BJ (cell line): ENCODE results near the gene LYRM4. TPM values are rescaled to one million over a fixed set of nuclear protein-coding genes. Genes with fewer than 3 reads are reported as not detected.

Experiments
- CTCF ChIA-PET: fragments of 350-600 bp; formaldehyde crosslinking; extraction: SDS; loops from one replicate; lab custom pipeline; 2021; ENCODE audit warnings: antibody characterized with exemption, inconsistent platforms; lab: Yijun Ruan, JAX
- POLR2A ChIA-PET: fragments of 300-600 bp; sonication (Branson Sonifier 250); formaldehyde crosslinking; extraction: SDS; loops from one replicate; lab custom pipeline; 2021; ENCODE audit warnings: antibody characterized with exemption; lab: Charles Lee
- DNase-seq: peaks from one replicate; pipeline ENCODE4 v3.0.0-alpha.2; 2011; ENCODE audit warnings: low read depth
- H3K27me3 ChIP-seq: 2 replicates; pipeline ENCODE4 v1.6.0; 2011; ENCODE audit warnings: low read length; ENCODE audit not compliant: control insufficient read depth, insufficient read depth
- H3K36me3 ChIP-seq: 2 replicates; pipeline ENCODE4 v1.5.1; 2011; ENCODE audit warnings: low read length; ENCODE audit not compliant: control insufficient read depth, insufficient read depth
- H3K4me3 ChIP-seq: 2 replicates; pipeline ENCODE4 v1.5.1; 2011; ENCODE audit warnings: low read depth, mild to moderate bottlenecking, control low read depth, low read length
- CTCF ChIP-seq: IDR thresholded peaks from 2 replicates; pipeline ENCODE4 v1.5.1; 2011; ENCODE audit warnings: low read depth, mild to moderate bottlenecking, control low read depth, inconsistent platforms, low read length, moderate library complexity; ENCODE audit not compliant: insufficient read depth
- polyA plus RNA-seq: library from polyadenylated mRNA; depleted of rRNA; stranded (reverse); fragments of >200 nt; gene quantifications from 2 replicates; pipeline ENCODE4 v1.2.3, GENCODE V29; 2011; rRNA removed
- small RNA-seq: library from RNA; depleted of rRNA; stranded (forward); fragments of <200 nt; gene quantifications from one replicate; pipeline ENCODE3, GENCODE V24; 2012; ENCODE audit warnings: low replicate concordance, low read depth; ENCODE audit not compliant: insufficient read length

LYRM4 gene
- polyA plus RNA-seq, 1 experiment: 29.0 TPM

- no peak overlapping the region for H3K4me3 ChIP-seq
- no peak for TF ChIP-seq CTCF
- CTCF ChIA-PET: interaction anchor here (0.6 to 1.1 kb wide), 4 partner anchors 10 to 1488 kb away, joined by 3 to 4 read pairs (median 3); no protein-coding TSS in a partner anchor
- POLR2A ChIA-PET: no interaction called here
- DNase-seq: no peak
- no peaks in the 10 kb centered on the region for H3K27me3 ChIP-seq
- no peaks in the 10 kb centered on the region for H3K36me3 ChIP-seq
Observed at GRCh38 chr6:5059036-5059896, 201.5 kb downstream of the LYRM4 start.

Small RNA genes lying within 50 kb of the gene (small RNA-seq; reads per million reads assigned to genes)
- not detected for gene MIR3691

Other genes starting within 250 kb of the LYRM4 start
- gene PPP1R3G, start 175.6 kb downstream of the LYRM4 start, polyA plus RNA-seq: 0.39 and 0.50 TPM in 2 replicates
- gene FARS2, start 563 bp upstream of the LYRM4 start, polyA plus RNA-seq: 15.6 and 17.9 TPM in 2 replicates